Epithelial cell of esophagus (primary cell): ENCODE data around the gene QRICH1.

Experiments
- DNase-seq: peaks from one replicate; pipeline ENCODE4 v3.0.0; 2010; ENCODE audit warnings: low read depth
- H3K4me3 ChIP-seq: 2 replicates; pipeline ENCODE4 v1.5.1; 2011; ENCODE audit warnings: mild to moderate bottlenecking, low read length, control low read depth
- TF ChIP-seq, protein P1 (sequence below): IDR thresholded peaks from 2 replicates; pipeline ENCODE4 v1.5.1; 2011; ENCODE audit warnings: low read depth, mild to moderate bottlenecking, low read length, control low read depth, inconsistent platforms; ENCODE audit not compliant: insufficient read depth; ENCODE audit errors: missing control alignments

Gene QRICH1

DNA sequence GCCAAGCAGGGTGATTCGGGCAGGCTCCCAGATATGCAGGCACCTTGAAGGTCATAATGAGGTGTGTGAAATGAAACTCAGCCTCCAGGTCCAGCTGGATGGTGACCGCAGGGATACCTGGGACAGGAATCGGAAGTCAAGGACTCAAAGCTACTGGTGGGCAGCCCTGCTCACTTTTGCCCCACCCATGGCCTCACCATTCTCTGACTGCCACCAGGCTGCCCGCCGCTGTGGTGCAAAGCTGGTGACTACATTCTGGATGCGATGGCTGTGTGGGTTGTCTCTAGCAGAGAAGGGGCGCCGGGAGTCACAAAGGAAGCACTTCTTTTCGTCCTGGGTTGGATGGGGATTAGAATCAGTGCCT lies 38.2 kb upstream of the QRICH1 start:
- TF ChIP-seq, protein P1, sequence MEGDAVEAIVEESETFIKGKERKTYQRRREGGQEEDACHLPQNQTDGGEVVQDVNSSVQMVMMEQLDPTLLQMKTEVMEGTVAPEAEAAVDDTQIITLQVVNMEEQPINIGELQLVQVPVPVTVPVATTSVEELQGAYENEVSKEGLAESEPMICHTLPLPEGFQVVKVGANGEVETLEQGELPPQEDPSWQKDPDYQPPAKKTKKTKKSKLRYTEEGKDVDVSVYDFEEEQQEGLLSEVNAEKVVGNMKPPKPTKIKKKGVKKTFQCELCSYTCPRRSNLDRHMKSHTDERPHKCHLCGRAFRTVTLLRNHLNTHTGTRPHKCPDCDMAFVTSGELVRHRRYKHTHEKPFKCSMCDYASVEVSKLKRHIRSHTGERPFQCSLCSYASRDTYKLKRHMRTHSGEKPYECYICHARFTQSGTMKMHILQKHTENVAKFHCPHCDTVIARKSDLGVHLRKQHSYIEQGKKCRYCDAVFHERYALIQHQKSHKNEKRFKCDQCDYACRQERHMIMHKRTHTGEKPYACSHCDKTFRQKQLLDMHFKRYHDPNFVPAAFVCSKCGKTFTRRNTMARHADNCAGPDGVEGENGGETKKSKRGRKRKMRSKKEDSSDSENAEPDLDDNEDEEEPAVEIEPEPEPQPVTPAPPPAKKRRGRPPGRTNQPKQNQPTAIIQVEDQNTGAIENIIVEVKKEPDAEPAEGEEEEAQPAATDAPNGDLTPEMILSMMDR = no peak
- peak overlapping the region; percentile 80 for H3K4me3 ChIP-seq
- DNase-seq = no peak

DNA sequence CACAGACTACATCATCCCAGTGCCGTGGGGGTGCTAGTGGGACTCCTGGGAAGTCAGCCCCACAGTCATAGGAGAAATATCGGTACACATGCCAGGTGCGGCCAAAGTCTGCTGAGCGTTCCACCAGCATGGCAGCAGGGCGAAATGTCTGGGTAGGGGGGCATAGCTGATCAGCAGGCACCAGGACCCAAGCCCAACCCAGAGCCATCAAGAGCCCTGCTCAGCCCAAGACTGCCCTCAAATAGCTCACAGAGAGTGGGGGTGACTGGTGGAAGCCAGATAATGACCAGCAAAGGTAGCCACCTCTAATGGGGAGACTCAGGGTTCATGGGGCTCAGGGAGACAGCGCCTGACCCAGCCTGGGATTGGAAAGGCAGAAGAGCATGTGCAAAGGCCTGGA lies 37.7 kb upstream of the QRICH1 start:
- peak overlapping the region; percentile 80 for H3K4me3 ChIP-seq
- DNase-seq = no peak
- TF ChIP-seq, protein P1 = no peak

DNA sequence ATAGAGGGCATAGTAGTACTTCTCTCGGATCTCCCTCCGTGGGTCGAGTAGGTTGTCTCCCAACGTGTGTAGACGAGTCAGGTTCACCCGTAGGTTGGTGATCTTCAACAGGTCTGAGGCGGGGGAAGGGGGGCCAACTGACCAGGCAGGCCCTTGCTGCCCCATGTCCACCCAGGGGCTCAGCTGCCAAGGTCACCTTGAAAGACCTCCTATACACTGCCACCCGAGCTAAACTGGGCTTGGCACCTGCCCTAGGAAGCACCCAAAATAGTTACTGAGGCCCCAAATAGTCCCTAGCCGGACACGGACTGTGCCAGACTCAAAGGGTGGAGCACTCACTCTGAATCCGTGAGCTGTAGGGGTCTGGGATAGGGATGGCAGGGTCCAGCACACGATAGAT lies 37.2 kb upstream of the QRICH1 start:
- TF ChIP-seq, protein P1 = no peak
- no peak overlapping the region for H3K4me3 ChIP-seq
- no peak for DNase-seq

DNA sequence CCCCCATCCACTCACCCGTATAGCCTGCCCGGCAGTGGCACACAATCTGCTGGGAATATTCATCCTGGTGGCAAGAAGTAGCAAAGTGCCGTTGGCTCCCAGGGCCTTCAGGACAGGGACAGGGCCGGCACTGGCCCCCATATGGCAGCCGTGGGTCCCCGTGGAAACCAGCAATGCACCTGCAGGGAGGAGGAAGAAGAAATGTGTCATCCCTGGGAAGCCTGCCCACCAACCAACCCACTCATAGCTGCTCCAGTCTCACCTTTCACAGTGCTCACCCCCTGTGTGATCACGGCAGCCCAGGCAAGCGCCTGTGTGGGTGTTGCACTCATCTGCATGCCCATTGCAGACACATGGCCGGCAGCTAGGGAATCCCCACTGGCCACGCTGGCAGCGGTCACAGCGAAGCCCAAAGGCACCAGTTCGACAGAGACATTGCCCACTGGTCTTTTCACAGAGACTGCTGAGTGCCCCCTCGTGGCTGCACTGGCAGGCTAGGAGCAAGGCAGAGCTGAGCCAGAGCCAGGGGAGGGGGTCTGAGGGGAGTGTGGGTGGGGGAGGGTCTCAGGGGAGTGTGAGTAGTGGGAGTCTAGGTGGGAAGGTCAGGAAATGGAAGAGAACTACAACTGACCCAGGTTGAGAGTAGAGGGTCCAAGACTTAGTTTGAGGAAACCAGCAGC lies 31.3 kb upstream of the QRICH1 start:
- DNase-seq = no peak
- no peak overlapping the region for H3K4me3 ChIP-seq
- TF ChIP-seq, protein P1 = no peak

DNA sequence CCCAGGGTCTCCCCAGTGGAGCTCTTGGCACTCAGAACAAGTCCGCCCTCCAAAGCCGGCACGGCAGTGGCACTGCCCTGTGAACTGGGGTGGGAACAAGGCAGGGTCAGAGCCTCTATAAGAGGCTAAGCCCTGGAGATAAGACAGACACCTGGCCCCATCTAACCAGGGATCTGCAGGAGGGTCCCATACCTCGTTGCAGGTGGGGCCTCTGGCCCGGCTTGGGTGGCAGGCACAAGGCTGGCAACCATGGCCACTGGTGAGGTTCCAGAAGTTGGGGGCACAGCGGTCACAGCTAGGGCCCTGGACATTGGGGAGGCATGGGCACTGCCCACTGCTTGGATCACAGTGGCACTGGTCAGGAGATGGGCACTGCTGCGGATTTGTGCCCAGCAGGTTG lies 30.3 kb upstream of the QRICH1 start:
- TF ChIP-seq, protein P1 = no peak
- DNase-seq = no peak

DNA sequence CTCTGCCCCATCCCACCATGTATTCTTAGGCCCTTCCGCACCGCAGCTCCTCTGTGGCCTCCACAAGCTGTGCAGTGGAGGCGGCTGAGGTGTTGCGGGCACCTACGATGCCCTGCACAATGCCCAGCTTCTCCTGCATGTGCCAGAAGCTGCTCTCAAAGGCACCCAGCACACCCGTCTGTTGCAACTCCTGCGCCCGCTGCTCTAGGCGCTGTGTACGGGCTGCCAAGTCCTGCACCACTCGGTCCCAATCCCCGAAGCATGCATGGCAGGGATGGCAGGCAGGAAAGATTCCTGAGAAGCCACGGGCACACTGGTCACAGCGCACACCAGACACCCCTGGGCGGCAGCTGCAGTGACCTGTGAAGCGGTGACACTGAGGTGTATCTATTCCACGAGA lies 29.8 kb upstream of the QRICH1 start:
- H3K4me3 ChIP-seq = no peak overlapping the region
- TF ChIP-seq, protein P1 = no peak
- DNase-seq = no peak

More for the DNA sequence above, 30.3 kb upstream of the QRICH1 start:
- H3K4me3 ChIP-seq = no peak overlapping the region

DNA sequence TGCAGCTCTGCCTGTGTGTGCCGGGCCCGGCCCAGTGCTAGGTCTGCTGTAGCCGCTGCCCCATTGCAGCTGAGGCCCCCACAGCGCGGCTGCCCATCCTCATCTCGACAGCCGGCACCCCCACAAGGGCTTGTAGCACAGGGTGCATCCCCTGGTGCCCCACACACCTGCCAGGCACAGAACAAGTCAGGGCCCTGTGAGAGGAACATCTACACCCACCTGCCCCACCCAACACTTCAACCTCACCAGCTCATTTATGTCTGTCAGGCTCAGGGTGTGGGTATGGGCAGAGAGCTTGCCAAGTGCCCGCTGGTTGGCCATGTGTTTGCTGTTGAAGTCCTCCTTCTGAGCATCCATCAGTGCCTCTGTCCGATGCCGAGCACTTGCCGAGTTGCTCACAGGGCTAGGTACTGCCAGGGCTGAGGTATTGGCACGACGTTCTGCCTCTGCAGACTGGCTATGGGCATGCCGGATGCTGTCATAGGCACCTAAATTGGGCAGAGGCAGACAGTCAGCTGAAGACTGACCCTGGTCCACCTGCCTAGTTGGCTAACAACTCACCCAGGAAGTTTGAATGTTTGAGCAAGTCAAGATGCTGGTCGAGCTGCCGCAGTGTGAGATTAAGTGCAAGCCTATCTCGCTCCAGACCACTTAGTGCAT lies 29.1 kb upstream of the QRICH1 start:
- no peak overlapping the region for H3K4me3 ChIP-seq
- DNase-seq = no peak
- TF ChIP-seq, protein P1 = no peak
